Activated naive CD4-positive, alpha-beta T cell treated with anti-CD3 and anti-CD28 coated beads, Interleukin-2, amount 10 ng/mL, durations not matched to agents 7 days and 5 days (primary cell): ENCODE measurements around the gene TXLNG.
"Not testable (repeated sequence)": the region's sequence is repeated elsewhere in the genome, so short reads cannot be mapped to it uniquely, and the experiment has no call there.

Experiments
- CTCF ChIA-PET: fragments of 350-600 bp; sonication (Branson Sonifier 250); formaldehyde crosslinking; loops from one replicate; lab custom pipeline; 2021; ENCODE audit warnings: antibody characterized with exemption; lab: Charles Lee
- DNase-seq: peaks from one replicate; pipeline ENCODE4 v3.0.0-alpha.2; 2020
- H3K27ac Mint-ChIP-seq: one replicate; pipeline ENCODE4 v1.8.0; 2021; ENCODE audit warnings: mild to moderate bottlenecking, moderate library complexity, mixed read lengths
- H3K27me3 Mint-ChIP-seq: one replicate; pipeline ENCODE4 v1.8.0; 2021; ENCODE audit warnings: mild to moderate bottlenecking, mixed read lengths
- H3K36me3 Mint-ChIP-seq: one replicate; pipeline ENCODE4 v1.8.0; 2021; ENCODE audit warnings: mixed read lengths
- H3K4me1 Mint-ChIP-seq: one replicate; pipeline ENCODE4 v1.8.0; 2021; ENCODE audit warnings: mixed read lengths
- H3K4me3 Mint-ChIP-seq: one replicate; pipeline ENCODE4 v1.8.0; 2021; ENCODE audit warnings: mild to moderate bottlenecking, moderate library complexity, mixed read lengths
- H3K9me3 Mint-ChIP-seq: one replicate; pipeline ENCODE4 v1.8.0; 2021; ENCODE audit warnings: mixed read lengths

Gene TXLNG

GRCh38 chrX:16786139-16786790 lies at the start of gene TXLNG:
TXLNG (plus strand) TSS chrX:16786466; CDS start chrX:16786488, 22 bp downstream.
- CTCF ChIA-PET = no interaction called here
- H3K4me3 Mint-ChIP-seq = peak within 1 kb of the TSS; percentile 99

GRCh38 chrX:16737024-16737423 lies 49.2 kb upstream of the TXLNG start:
- no peak for DNase-seq
- Mint-ChIP-seq H3K9me3 (no peaks in the 10 kb centered on the region), H3K27me3 (no peaks in the 10 kb centered on the region), H3K27ac (no peak overlapping the region), H3K36me3 (peaks cover 13% of the 10 kb centered on the region), H3K4me1 (peaks cover 5% of the 10 kb centered on the region), H3K4me3 (no peak overlapping the region)
- CTCF ChIA-PET = no interaction called here

More at GRCh38 chrX:16786139-16786790, at the start of gene TXLNG:
- H3K27ac Mint-ChIP-seq = peak within 1 kb of the TSS; percentile 92
- H3K4me1 Mint-ChIP-seq = peaks cover 16% of the 10 kb centered on the region
- no peaks in the 10 kb centered on the region for H3K27me3 Mint-ChIP-seq
- no peaks in the 10 kb centered on the region for H3K9me3 Mint-ChIP-seq
- peak; percentile 95 for DNase-seq
- H3K36me3 Mint-ChIP-seq = peaks cover 3% of the 10 kb centered on the region

GRCh38 chrX:16739574-16739973 lies 46.7 kb upstream of the TXLNG start:
- no peak overlapping the region for H3K4me3 Mint-ChIP-seq
- DNase-seq = no peak
- no peaks in the 10 kb centered on the region for H3K9me3 Mint-ChIP-seq
- CTCF ChIA-PET = no interaction called here
- H3K27me3 Mint-ChIP-seq = no peaks in the 10 kb centered on the region
- peaks cover 16% of the 10 kb centered on the region for H3K36me3 Mint-ChIP-seq
- no peak overlapping the region for H3K27ac Mint-ChIP-seq
- no peaks in the 10 kb centered on the region for H3K4me1 Mint-ChIP-seq

GRCh38 chrX:16743604-16744325 lies 42.5 kb upstream of the TXLNG start:
- Mint-ChIP-seq H3K4me3 (no peak overlapping the region), H3K9me3 (no peaks in the 10 kb centered on the region), H3K27me3 (no peaks in the 10 kb centered on the region), H3K27ac (no peak overlapping the region), H3K4me1 (no peaks in the 10 kb centered on the region), H3K36me3 (peaks cover 9% of the 10 kb centered on the region)
- CTCF ChIA-PET = no interaction called here
- DNase-seq = no peak

- no peak for DNase-seq
- Mint-ChIP-seq H3K9me3 (no peaks in the 10 kb centered on the region), H3K27ac (no peak overlapping the region), H3K27me3 (no peaks in the 10 kb centered on the region), H3K4me1 (no peaks in the 10 kb centered on the region), H3K36me3 (peaks cover 12% of the 10 kb centered on the region), H3K4me3 (no peak overlapping the region)
- CTCF ChIA-PET = no interaction called here
Measured at GRCh38 chrX:16745102-16745501, 41.2 kb upstream of the TXLNG start.

GRCh38 chrX:16745659-16746058 lies 40.6 kb upstream of the TXLNG start:
- H3K36me3 Mint-ChIP-seq = peaks cover 13% of the 10 kb centered on the region
- no peak overlapping the region for H3K27ac Mint-ChIP-seq
- H3K4me1 Mint-ChIP-seq = no peaks in the 10 kb centered on the region
- DNase-seq = no peak
- H3K4me3 Mint-ChIP-seq = no peak overlapping the region
- H3K27me3 Mint-ChIP-seq = no peaks in the 10 kb centered on the region
- CTCF ChIA-PET = interaction anchor here (0.6 kb wide), 1 partner anchor 223 kb away, joined by 3 read pairs; no protein-coding TSS in a partner anchor
- H3K9me3 Mint-ChIP-seq = no peaks in the 10 kb centered on the region

GRCh38 chrX:16748425-16748824 lies 37.8 kb upstream of the TXLNG start:
- CTCF ChIA-PET = no interaction called here
- Mint-ChIP-seq H3K9me3 (no peaks in the 10 kb centered on the region), H3K27ac (no peak overlapping the region)

GRCh38 chrX:16750136-16750535 lies 36.1 kb upstream of the TXLNG start:
- no peak for DNase-seq
- Mint-ChIP-seq H3K4me1 (no peaks in the 10 kb centered on the region), H3K27me3 (no peaks in the 10 kb centered on the region), H3K36me3 (peaks cover 23% of the 10 kb centered on the region), H3K27ac (no peak overlapping the region), H3K4me3 (no peak overlapping the region), H3K9me3 (no peaks in the 10 kb centered on the region)
- CTCF ChIA-PET = no interaction called here

More at GRCh38 chrX:16748425-16748824, 37.8 kb upstream of the TXLNG start:
- DNase-seq = no peak
- H3K27me3 Mint-ChIP-seq = no peaks in the 10 kb centered on the region
- no peaks in the 10 kb centered on the region for H3K4me1 Mint-ChIP-seq
- no peak overlapping the region for H3K4me3 Mint-ChIP-seq
- peaks cover 16% of the 10 kb centered on the region for H3K36me3 Mint-ChIP-seq

GRCh38 chrX:16754019-16754418 lies 32.2 kb upstream of the TXLNG start:
- CTCF ChIA-PET = no interaction called here
- H3K27ac Mint-ChIP-seq = no peak overlapping the region
- H3K27me3 Mint-ChIP-seq = no peaks in the 10 kb centered on the region
- peaks cover 27% of the 10 kb centered on the region for H3K36me3 Mint-ChIP-seq
- no peak for DNase-seq
- H3K4me3 Mint-ChIP-seq = no peak overlapping the region
- no peaks in the 10 kb centered on the region for H3K4me1 Mint-ChIP-seq
- no peaks in the 10 kb centered on the region for H3K9me3 Mint-ChIP-seq

GRCh38 chrX:16756724-16757123 lies 29.5 kb upstream of the TXLNG start:
- no peak overlapping the region for H3K27ac Mint-ChIP-seq
- H3K9me3 Mint-ChIP-seq = no peaks in the 10 kb centered on the region
- H3K27me3 Mint-ChIP-seq = no peaks in the 10 kb centered on the region
- no peak overlapping the region for H3K4me3 Mint-ChIP-seq
- CTCF ChIA-PET = no interaction called here
- no peaks in the 10 kb centered on the region for H3K4me1 Mint-ChIP-seq
- DNase-seq = no peak
- H3K36me3 Mint-ChIP-seq = peaks cover 28% of the 10 kb centered on the region

- not testable (repeated sequence) for H3K27me3 Mint-ChIP-seq, H3K4me1 Mint-ChIP-seq, H3K9me3 Mint-ChIP-seq, H3K4me3 Mint-ChIP-seq, H3K27ac Mint-ChIP-seq, H3K36me3 Mint-ChIP-seq, DNase-seq
- CTCF ChIA-PET = interaction anchor here (0.7 kb wide), 1 partner anchor 112 kb away, joined by 3 read pairs; no protein-coding TSS in a partner anchor
Measured at GRCh38 chrX:16761500-16761899, 24.8 kb upstream of the TXLNG start.

- CTCF ChIA-PET = no interaction called here
- H3K36me3 Mint-ChIP-seq = peaks cover 5% of the 10 kb centered on the region
Measured at GRCh38 chrX:16762579-16762978, 23.7 kb upstream of the TXLNG start.

GRCh38 chrX:16765594-16765993 lies 20.7 kb upstream of the TXLNG start:
- no peak overlapping the region for H3K4me3 Mint-ChIP-seq
- H3K4me1 Mint-ChIP-seq = no peaks in the 10 kb centered on the region
- no peak overlapping the region for H3K27ac Mint-ChIP-seq
- no peaks in the 10 kb centered on the region for H3K9me3 Mint-ChIP-seq
- H3K27me3 Mint-ChIP-seq = no peaks in the 10 kb centered on the region
- DNase-seq = no peak
- peaks cover 3% of the 10 kb centered on the region for H3K36me3 Mint-ChIP-seq
- CTCF ChIA-PET = no interaction called here

More at GRCh38 chrX:16762579-16762978, 23.7 kb upstream of the TXLNG start:
- Mint-ChIP-seq H3K27me3 (no peaks in the 10 kb centered on the region), H3K4me3 (no peak overlapping the region), H3K9me3 (no peaks in the 10 kb centered on the region), H3K27ac (no peak overlapping the region), H3K4me1 (no peaks in the 10 kb centered on the region)
- DNase-seq = no peak

- CTCF ChIA-PET = no interaction called here
- H3K27me3 Mint-ChIP-seq = no peaks in the 10 kb centered on the region
- no peak for DNase-seq
- H3K4me1 Mint-ChIP-seq = no peaks in the 10 kb centered on the region
- no peaks in the 10 kb centered on the region for H3K36me3 Mint-ChIP-seq
- H3K4me3 Mint-ChIP-seq = no peak overlapping the region
- H3K9me3 Mint-ChIP-seq = no peaks in the 10 kb centered on the region
- no peak overlapping the region for H3K27ac Mint-ChIP-seq
Measured at GRCh38 chrX:16770970-16771482, 15.2 kb upstream of the TXLNG start.
